Endothelial cell (in vitro differentiated cells): ENCODE measurements around the gene SSH2. TPM values are rescaled to one million over a fixed set of nuclear protein-coding genes. Genes with fewer than 3 reads are reported as not detected.
"Not testable (repeated sequence)": the region's sequence is repeated elsewhere in the genome, so short reads cannot be mapped to it uniquely, and the experiment has no call there.

Experiments
- DNase-seq: peaks from one replicate; pipeline ENCODE4 v3.0.0; 2021; ENCODE audit warnings: low spot score
- H3K27ac Mint-ChIP-seq: one replicate; pipeline ENCODE4 v1.8.0; 2021; ENCODE audit warnings: mixed read lengths, inconsistent platforms; ENCODE audit not compliant: unreplicated experiment
- H3K27me3 Mint-ChIP-seq: one replicate; pipeline ENCODE4 v1.8.0; 2021; ENCODE audit warnings: mild to moderate bottlenecking, moderate library complexity, mixed read lengths, inconsistent platforms; ENCODE audit not compliant: unreplicated experiment
- H3K36me3 Mint-ChIP-seq: one replicate; pipeline ENCODE4 v1.8.0; 2021; ENCODE audit warnings: mild to moderate bottlenecking, low read depth, mixed read lengths, inconsistent platforms; ENCODE audit not compliant: unreplicated experiment
- H3K4me1 Mint-ChIP-seq: one replicate; pipeline ENCODE4 v1.8.0; 2021; ENCODE audit warnings: mild to moderate bottlenecking, mixed read lengths, inconsistent platforms; ENCODE audit not compliant: unreplicated experiment
- H3K4me3 Mint-ChIP-seq: one replicate; pipeline ENCODE4 v1.8.0; 2021; ENCODE audit warnings: mild to moderate bottlenecking, mixed read lengths, inconsistent platforms; ENCODE audit not compliant: unreplicated experiment
- H3K9me3 Mint-ChIP-seq: one replicate; pipeline ENCODE4 v1.8.0; 2021; ENCODE audit warnings: mixed read lengths, inconsistent platforms; ENCODE audit not compliant: unreplicated experiment
- total RNA-seq: library from RNA; stranded (reverse); fragmentation: NEBNext Ultra II Directional; extraction: Animal tissue kit (Norgen Biotek cat#: 25700); gene quantifications from one replicate; pipeline ENCODE4 v1.2.1, GENCODE V29; 2021; ENCODE audit not compliant: unreplicated experiment
- TF ChIP-seq, protein P1 (sequence below): fragments of 200-600 bp; sonication (generic); IDR thresholded peaks from one replicate; pipeline ENCODE4 v1.5.0; 2021; ENCODE audit warnings: antibody characterized with exemption; ENCODE audit not compliant: unreplicated experiment

SSH2 gene
- total RNA-seq, 1 donor from 2014 or later: 81.2 TPM

DNA sequence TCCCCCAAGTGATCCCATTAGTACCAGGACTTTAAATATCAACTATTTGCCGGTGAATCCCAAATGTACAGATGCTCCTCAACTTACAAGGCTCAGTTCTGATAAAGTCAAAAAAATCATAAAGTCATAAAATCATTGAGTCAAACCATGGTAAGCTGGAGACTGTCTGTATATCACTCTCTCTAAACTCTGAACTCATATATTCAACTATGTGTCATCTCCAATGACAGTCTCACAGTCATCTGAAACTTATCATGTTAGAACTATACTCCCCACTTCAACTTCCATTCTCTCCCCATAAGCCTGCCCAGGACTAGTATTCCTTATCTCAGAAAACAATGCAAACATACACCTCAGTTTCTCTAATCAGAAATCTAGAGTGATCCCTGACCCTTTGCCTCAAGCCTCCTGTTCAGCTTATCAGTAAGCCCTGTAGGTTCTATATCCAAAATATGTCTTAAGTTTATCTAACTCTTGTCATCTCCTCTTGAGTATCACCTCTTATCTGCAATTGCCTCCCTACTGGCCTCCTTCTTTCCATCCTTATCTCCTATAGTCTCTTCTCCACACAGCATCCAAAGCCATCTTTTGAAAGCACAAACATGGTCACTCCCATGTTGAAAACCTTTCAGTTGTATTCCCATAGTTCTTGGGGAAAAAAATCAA lies 55.0 kb downstream of the SSH2 start:
- H3K4me1 Mint-ChIP-seq: peaks cover 8% of the 10 kb centered on the region
- H3K4me3 Mint-ChIP-seq: no peak overlapping the region

DNA sequence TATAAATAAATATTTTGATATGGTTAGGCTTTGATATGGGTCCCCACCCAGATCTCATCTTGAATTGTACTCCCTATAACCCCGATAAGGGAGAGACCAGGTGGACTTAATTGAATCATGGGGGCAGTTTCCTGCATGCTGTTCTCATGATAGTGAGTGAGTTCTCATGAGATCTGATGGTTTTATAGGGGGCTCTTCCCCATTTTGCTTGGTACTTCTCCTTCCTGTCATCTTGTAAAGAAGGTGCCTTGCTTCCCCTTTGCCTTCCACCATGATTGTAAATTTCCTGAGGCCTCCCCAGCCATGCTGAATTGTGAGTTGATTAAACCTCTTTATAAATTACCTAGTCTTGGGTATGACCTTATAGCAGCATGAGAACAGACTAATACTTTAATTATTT lies 55.7 kb downstream of the SSH2 start:
- not testable (repeated sequence) for H3K27ac Mint-ChIP-seq, H3K9me3 Mint-ChIP-seq, H3K4me1 Mint-ChIP-seq, H3K4me3 Mint-ChIP-seq, DNase-seq, H3K27me3 Mint-ChIP-seq, H3K36me3 Mint-ChIP-seq

More for the DNA sequence above, 55.0 kb downstream of the SSH2 start:
- Mint-ChIP-seq H3K36me3 (no peaks in the 10 kb centered on the region), H3K27ac (no peak overlapping the region), H3K9me3 (no peaks in the 10 kb centered on the region), H3K27me3 (no peaks in the 10 kb centered on the region)
- TF ChIP-seq, protein P1, sequence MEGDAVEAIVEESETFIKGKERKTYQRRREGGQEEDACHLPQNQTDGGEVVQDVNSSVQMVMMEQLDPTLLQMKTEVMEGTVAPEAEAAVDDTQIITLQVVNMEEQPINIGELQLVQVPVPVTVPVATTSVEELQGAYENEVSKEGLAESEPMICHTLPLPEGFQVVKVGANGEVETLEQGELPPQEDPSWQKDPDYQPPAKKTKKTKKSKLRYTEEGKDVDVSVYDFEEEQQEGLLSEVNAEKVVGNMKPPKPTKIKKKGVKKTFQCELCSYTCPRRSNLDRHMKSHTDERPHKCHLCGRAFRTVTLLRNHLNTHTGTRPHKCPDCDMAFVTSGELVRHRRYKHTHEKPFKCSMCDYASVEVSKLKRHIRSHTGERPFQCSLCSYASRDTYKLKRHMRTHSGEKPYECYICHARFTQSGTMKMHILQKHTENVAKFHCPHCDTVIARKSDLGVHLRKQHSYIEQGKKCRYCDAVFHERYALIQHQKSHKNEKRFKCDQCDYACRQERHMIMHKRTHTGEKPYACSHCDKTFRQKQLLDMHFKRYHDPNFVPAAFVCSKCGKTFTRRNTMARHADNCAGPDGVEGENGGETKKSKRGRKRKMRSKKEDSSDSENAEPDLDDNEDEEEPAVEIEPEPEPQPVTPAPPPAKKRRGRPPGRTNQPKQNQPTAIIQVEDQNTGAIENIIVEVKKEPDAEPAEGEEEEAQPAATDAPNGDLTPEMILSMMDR: no peak
- no peak for DNase-seq

DNA sequence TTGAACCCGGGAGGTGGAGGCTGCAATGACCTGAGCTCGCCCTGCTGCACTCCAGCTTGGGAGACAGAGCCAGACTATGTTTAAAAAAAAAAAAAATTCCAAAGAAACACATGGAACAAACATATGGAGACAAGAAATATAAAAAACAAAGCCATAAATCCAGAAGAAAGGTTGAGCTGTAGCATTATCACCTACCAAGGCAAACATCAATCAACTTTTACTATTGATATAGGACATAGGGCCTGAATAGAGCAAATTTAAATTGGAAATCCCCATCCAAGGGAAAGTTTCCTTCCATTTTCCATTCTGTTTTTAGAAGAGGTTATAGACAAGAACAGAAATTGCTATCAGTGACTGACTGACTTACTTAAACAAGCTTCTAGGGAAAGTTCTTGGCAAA lies 56.6 kb downstream of the SSH2 start:
- H3K27ac Mint-ChIP-seq: no peak overlapping the region
- no peak overlapping the region for H3K4me3 Mint-ChIP-seq
- H3K36me3 Mint-ChIP-seq: no peaks in the 10 kb centered on the region
- H3K9me3 Mint-ChIP-seq: no peaks in the 10 kb centered on the region
- no peak for DNase-seq
- TF ChIP-seq, protein P1: no peak
- peaks cover 8% of the 10 kb centered on the region for H3K4me1 Mint-ChIP-seq
- H3K27me3 Mint-ChIP-seq: no peaks in the 10 kb centered on the region

DNA sequence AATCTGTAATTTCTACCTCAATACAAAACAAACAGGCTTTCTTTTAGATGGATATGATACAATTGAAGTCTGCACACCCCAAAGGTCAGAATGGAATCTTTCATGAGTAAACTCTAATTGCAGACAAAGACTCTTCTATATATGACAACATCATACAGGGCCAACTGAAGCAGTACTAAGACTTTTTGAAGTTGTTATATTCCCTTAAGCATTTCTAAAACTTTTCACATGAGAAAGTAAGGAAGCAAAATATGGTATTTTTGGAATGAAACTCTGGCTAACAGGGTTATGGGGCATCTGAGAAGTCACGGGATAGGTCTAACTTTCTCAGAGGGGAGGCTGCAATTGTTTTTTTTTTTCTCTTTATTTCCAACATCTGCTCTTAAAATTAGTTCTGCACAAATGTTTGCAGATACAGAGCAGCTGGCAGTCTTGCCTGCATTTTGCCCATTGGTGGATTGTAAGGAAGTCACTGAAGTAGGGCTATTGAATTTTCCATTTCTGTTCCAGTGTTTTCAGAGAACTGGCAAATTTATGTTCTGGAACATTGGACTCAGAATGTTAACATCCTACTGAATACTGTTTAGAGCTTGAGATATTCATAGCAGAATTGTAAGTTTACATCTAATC lies 59.1 kb downstream of the SSH2 start:
- Mint-ChIP-seq H3K4me3 (no peak overlapping the region), H3K4me1 (peaks cover 8% of the 10 kb centered on the region), H3K27ac (no peak overlapping the region), H3K9me3 (no peaks in the 10 kb centered on the region), H3K36me3 (no peaks in the 10 kb centered on the region), H3K27me3 (no peaks in the 10 kb centered on the region)
- TF ChIP-seq, protein P1: no peak
- no peak for DNase-seq

DNA sequence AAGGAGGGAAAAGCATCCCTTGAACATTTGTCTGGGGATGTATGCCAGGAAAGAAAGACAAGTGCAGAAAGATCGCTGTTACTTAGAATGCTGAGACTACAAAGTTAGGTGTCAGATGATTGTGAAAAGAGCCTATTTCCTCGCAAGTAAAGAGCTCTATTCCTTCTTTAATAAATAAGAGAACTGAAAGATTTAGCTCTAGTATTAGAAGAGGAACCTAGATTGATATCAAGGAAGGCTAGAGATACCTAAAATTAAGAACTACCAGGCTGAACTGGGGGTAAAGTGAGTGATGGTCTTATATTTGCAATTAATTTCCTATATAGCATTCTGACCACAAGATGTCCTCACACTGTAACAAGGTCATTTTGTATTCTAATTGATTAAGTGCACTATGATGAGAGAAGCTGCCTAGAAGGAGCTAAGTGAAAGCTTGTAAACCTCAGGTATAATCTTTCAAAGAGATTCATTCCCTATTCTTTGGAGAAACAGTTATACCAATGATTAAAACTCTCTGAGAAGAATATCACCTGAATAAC lies 62.3 kb downstream of the SSH2 start:
- Mint-ChIP-seq H3K4me3 (no peak overlapping the region), H3K36me3 (no peaks in the 10 kb centered on the region), H3K9me3 (no peaks in the 10 kb centered on the region), H3K27ac (no peak overlapping the region), H3K4me1 (peaks cover 3% of the 10 kb centered on the region), H3K27me3 (no peaks in the 10 kb centered on the region)
- DNase-seq: no peak
- TF ChIP-seq, protein P1: no peak
